Measurements from ENCODE around the gene TAGLN2.

TAGLN2 gene

DNA sequence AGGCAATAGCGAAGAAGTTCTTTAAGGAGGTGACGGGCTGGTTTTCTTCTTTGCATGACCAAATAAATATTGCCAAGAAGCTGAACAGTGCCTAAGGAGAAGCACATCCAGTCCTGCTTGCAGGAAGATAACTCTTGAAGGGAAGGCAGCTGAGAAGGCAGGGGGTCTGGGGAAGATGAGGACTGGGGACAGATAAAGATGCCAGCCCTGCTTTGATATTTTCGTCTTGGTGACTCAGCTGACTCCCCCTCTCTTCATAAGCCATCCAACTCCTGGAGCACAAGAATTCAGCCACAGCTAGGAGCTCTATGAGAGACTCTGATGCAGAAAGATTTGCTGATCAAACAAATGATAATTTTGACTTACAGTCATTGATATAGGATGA lies 28.8 kb downstream of the TAGLN2 start:
- DNase-seq (ENCODE audit: insufficient read length, low spot score) = no peak
- FAIRE-seq = no peak
- TF ChIP-seq POLR2AphosphoS5 (IDR thresholded peaks at IDR 0.05; ENCODE audit: low read depth, low read length) = no peak
- no peak for TF ChIP-seq POLR2A (IDR thresholded peaks at IDR 0.05; ENCODE audit: low read depth, low read length)
- no peak for TF ChIP-seq PAX5 (IDR thresholded peaks at IDR 0.05; ENCODE audit: insufficient read depth, low read length, severe bottlenecking)
- no peak for TF ChIP-seq POU2F2 (IDR thresholded peaks at IDR 0.05; ENCODE audit: low read depth, low read length)
- no peak for TF ChIP-seq SPI1 (IDR thresholded peaks at IDR 0.05; ENCODE audit: low read depth, low read length)
- no peak for TF ChIP-seq TAF1 (IDR thresholded peaks at IDR 0.05; ENCODE audit: low read depth, low read length)

DNA sequence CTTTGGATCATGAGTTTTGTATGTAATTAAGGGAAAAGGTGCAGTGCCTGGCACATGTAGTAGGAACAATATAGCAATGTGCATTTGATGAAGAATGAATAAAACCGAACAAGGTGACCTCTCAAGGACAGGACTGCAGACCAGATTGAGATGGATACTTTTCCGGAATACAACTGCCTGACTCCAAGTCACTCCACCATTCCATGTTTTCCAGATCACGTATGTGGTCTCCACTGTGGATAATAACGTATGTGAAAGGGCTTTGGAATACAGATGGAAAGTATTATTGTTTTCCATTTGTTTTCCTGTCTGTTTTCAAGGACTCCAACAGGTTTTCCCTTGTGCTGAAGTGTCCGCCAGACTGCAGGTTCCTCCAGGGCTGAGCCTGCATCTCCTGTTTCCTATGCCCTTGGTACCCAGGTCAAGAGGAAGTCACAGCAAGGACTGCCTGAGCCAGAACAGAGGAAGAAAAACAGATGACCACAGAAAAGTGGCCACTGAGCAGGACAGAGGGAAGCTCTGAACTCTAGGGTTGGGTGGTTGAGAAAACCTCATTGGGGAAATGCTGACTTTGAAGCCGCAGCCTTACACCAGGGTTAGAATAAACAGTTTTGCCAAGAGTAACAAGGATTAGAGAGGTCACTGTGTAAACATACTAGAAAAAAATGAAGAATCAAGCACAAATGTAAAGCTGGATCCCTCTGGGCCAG lies 29.3 kb downstream of the TAGLN2 start:
- no peak for FAIRE-seq
- DNase-seq (ENCODE audit: insufficient read length, low spot score) = no peak
- no peak for TF ChIP-seq PAX5 (IDR thresholded peaks at IDR 0.05; ENCODE audit: insufficient read depth, low read length, severe bottlenecking)
- TF ChIP-seq POLR2A (IDR thresholded peaks at IDR 0.05; ENCODE audit: low read depth, low read length) = no peak
- TF ChIP-seq SPI1 (IDR thresholded peaks at IDR 0.05; ENCODE audit: low read depth, low read length) = no peak
- no peak for TF ChIP-seq TAF1 (IDR thresholded peaks at IDR 0.05; ENCODE audit: low read depth, low read length)
- no peak for TF ChIP-seq POU2F2 (IDR thresholded peaks at IDR 0.05; ENCODE audit: low read depth, low read length)

DNA sequence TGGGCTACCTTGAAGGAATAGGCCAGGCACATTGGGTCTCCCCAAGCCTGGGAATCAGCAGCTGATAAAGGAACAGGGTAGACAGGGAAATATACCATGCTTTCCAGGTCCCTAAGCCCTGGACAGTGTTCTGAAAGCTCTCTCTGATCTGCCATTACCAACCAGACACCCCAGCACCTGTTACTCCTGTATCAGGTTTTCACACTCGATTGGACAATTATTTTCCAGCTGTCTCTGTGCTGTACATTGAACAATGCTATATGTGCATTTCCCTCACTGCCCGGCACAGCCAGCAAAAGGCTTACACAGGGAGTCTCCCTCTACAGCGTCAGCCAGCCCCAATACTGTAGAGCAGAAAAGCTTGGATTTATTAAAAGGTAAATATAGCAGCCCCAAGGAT lies 30.0 kb downstream of the TAGLN2 start:
- FAIRE-seq (no peak), DNase-seq (ENCODE audit: insufficient read length, low spot score) (no peak)
- TF ChIP-seq PAX5 (IDR thresholded peaks at IDR 0.05; ENCODE audit: insufficient read depth, low read length, severe bottlenecking) (no peak), SPI1 (IDR thresholded peaks at IDR 0.05; ENCODE audit: low read depth, low read length) (no peak), POLR2A (IDR thresholded peaks at IDR 0.05; ENCODE audit: low read depth, low read length) (no peak), POU2F2 (IDR thresholded peaks at IDR 0.05; ENCODE audit: low read depth, low read length) (no peak), POLR2AphosphoS5 (IDR thresholded peaks at IDR 0.05; ENCODE audit: low read depth, low read length) (no peak), TAF1 (IDR thresholded peaks at IDR 0.05; ENCODE audit: low read depth, low read length) (no peak)

DNA sequence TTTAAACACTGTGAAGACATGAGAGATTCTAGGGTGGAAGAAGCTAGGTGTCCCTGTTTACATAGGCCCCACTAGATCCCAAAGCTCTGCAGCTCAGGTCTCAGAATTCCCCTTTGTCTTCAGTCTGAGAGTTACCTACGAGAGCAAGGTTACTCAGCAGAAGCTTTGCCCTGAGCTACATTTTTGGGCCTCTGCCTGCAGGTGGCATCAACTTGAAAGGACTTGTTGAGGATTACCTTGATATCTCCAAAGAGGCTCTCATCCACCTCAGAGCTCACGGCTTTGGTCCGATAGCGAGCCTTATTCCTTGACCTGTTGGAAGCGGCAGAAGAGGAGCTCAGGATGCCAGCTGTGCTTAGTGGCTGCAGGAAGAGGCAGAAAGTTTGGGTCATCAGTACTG lies 32.4 kb downstream of the TAGLN2 start:
- DNase-seq (ENCODE audit: insufficient read length, low spot score) (no peak), FAIRE-seq (no peak)
- TF ChIP-seq TAF1 (IDR thresholded peaks at IDR 0.05; ENCODE audit: low read depth, low read length) = no peak
- TF ChIP-seq POLR2A (IDR thresholded peaks at IDR 0.05; ENCODE audit: low read depth, low read length) = no peak
- no peak for TF ChIP-seq POLR2AphosphoS5 (IDR thresholded peaks at IDR 0.05; ENCODE audit: low read depth, low read length)
- no peak for TF ChIP-seq SPI1 (IDR thresholded peaks at IDR 0.05; ENCODE audit: low read depth, low read length)
- TF ChIP-seq POU2F2 (IDR thresholded peaks at IDR 0.05; ENCODE audit: low read depth, low read length) = no peak
- TF ChIP-seq PAX5 (IDR thresholded peaks at IDR 0.05; ENCODE audit: insufficient read depth, low read length, severe bottlenecking) = no peak

DNA sequence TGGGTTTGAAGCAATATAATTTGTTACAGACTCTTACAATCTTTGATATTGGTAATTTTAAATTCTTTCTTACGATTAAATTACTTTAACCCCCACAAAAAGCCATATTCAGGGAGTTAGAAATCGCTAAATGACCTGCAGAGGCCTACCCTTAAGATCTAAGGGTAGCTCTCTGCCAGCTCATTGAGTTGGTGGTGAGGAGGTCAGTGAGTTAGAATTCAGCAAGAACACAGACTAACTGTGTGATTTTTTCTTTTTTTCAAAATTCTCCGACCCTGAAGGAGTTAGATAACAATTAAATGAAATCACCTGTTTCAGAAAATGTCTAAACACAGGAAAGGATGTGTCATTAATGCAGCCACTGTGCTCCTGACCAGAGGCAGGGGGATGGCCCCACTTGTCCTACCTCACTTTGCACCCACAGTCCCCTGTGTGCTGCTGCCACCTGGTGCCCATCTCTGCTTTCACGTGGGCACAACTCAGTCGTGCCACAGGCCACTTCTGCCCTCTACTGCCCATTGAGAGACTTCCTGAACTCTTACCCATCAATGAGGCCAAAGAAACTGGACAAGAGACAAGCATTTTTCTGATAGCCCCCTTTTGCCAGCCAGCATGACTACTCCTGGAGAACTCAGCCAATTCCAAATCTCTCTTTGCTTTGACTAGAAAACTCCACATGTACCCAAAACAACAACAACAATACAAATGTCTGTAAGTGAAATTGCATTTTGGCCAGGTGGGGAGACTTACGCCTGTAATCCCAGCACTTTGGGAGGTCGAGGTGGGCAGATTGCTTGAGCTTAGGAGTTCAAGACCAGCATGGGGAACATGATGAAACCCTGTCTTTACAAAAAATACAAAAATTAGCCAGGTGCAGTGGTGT lies 33.8 kb downstream of the TAGLN2 start:
- FAIRE-seq (peak; percentile 95), DNase-seq (ENCODE audit: insufficient read length, low spot score) (peak; percentile 44)
- TF ChIP-seq PAX5 (IDR thresholded peaks at IDR 0.05; ENCODE audit: insufficient read depth, low read length, severe bottlenecking) = no peak
- peak; percentile 59; the same call in 1 of the 2 replicates for TF ChIP-seq POU2F2 (IDR thresholded peaks at IDR 0.05; ENCODE audit: low read depth, low read length)

DNA sequence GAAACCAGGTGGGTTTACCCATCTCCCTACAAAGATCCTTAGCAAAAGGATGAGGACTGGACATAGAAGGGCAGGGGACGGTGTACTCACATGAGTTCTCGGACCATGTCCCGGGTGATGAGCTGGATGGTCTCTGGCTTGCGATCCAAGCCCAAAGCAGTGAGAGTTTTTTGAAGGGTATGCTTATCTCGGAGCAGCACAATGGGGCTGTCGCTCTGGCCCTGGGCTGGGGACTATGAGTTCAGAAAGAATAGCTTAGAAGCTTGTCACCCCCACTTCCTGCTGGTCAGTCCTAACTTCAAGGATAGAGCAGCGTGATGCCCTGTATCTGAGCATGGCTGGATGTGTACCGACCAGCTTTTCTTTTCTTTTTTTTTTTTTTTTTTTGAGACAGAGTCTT lies 34.9 kb downstream of the TAGLN2 start:
- no peak for FAIRE-seq
- TF ChIP-seq POLR2AphosphoS5 (IDR thresholded peaks at IDR 0.05; ENCODE audit: low read depth, low read length) = no peak
- TF ChIP-seq TAF1 (IDR thresholded peaks at IDR 0.05; ENCODE audit: low read depth, low read length) = no peak
- no peak for TF ChIP-seq SPI1 (IDR thresholded peaks at IDR 0.05; ENCODE audit: low read depth, low read length)
- TF ChIP-seq POLR2A (IDR thresholded peaks at IDR 0.05; ENCODE audit: low read depth, low read length) = no peak
- no peak for TF ChIP-seq POU2F2 (IDR thresholded peaks at IDR 0.05; ENCODE audit: low read depth, low read length)
- no peak for TF ChIP-seq PAX5 (IDR thresholded peaks at IDR 0.05; ENCODE audit: insufficient read depth, low read length, severe bottlenecking)
- no peak for DNase-seq (ENCODE audit: insufficient read length, low spot score)

DNA sequence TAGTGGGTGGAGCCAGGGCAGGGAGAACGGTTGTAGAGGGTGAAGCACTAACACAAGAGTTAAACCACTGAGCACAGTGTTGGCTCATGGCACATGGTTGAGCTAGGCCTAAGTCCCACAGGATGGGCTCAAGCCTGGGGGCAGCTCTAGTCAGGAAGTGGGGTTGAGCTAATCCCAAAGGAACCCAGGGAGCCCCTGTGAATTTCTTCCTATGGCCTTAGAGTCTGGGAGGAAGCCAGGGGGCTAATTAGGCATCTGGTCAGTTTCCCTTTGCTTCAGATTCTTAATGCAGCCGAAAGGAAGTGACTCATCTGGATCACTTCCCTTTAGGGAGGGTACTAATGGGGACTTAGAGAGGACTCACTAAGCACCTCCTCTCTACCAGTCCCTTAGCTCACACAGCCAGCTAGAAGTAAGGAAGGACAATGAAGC lies 35.5 kb downstream of the TAGLN2 start:
- TF ChIP-seq POU2F2 (IDR thresholded peaks at IDR 0.05; ENCODE audit: low read depth, low read length) (no peak), POLR2AphosphoS5 (IDR thresholded peaks at IDR 0.05; ENCODE audit: low read depth, low read length) (no peak), POLR2A (IDR thresholded peaks at IDR 0.05; ENCODE audit: low read depth, low read length) (no peak), PAX5 (IDR thresholded peaks at IDR 0.05; ENCODE audit: insufficient read depth, low read length, severe bottlenecking) (no peak), SPI1 (IDR thresholded peaks at IDR 0.05; ENCODE audit: low read depth, low read length) (peak; percentile 95), TAF1 (IDR thresholded peaks at IDR 0.05; ENCODE audit: low read depth, low read length) (no peak)
- DNase-seq (ENCODE audit: insufficient read length, low spot score) (peak; percentile 59), FAIRE-seq (peak; percentile 78)

DNA sequence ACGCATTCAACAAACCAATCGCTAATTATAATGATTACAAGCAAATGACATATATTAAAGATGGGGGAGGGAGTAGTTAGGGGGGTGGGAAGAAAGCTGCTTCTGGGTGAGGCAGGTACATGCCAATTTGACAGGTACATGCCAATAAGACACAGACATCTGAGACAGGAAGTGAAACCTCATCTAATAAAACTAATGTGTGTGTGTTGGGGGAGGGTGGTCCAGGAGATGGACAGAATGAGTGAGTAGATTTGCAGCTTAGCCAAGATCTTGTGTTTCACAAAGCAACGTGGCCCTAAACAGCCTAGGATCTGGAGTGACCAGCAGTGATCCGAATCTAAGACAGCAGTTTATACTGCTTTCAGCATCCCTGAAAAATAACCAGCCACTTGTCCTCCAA lies 36.1 kb downstream of the TAGLN2 start:
- FAIRE-seq (peak; percentile 66), DNase-seq (ENCODE audit: insufficient read length, low spot score) (no peak)
- TF ChIP-seq PAX5 (IDR thresholded peaks at IDR 0.05; ENCODE audit: insufficient read depth, low read length, severe bottlenecking) (no peak), SPI1 (IDR thresholded peaks at IDR 0.05; ENCODE audit: low read depth, low read length) (peak; percentile 94)

DNA sequence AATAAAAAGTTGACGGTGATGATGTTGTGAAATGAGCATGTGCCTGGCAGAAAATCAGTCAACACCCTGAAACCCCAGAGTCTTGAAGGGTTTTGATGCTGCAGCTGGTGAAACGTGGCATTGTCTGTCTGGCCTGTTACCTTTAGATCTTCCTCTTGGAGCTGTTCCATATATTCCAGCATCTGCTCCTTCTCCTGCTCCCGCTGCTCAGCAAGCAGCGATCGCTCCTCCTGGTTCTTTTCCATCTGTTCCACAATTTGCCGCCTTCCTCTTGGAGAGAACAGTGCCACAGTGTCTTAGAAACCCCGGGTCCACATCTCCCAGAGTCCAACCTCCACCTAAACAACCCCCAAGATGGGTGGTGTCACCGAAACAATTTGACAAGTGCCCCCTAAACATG lies 41.0 kb downstream of the TAGLN2 start:
- DNase-seq (ENCODE audit: insufficient read length, low spot score) (no peak), FAIRE-seq (no peak)
- no peak for TF ChIP-seq SPI1 (IDR thresholded peaks at IDR 0.05; ENCODE audit: low read depth, low read length)
- no peak for TF ChIP-seq TAF1 (IDR thresholded peaks at IDR 0.05; ENCODE audit: low read depth, low read length)
- no peak for TF ChIP-seq POU2F2 (IDR thresholded peaks at IDR 0.05; ENCODE audit: low read depth, low read length)
- no peak for TF ChIP-seq POLR2AphosphoS5 (IDR thresholded peaks at IDR 0.05; ENCODE audit: low read depth, low read length)
- no peak for TF ChIP-seq PAX5 (IDR thresholded peaks at IDR 0.05; ENCODE audit: insufficient read depth, low read length, severe bottlenecking)
- TF ChIP-seq POLR2A (IDR thresholded peaks at IDR 0.05; ENCODE audit: low read depth, low read length) = no peak

Data from GM12891 (cell line).